ENCODE data around the gene COPS3. TPM values are rescaled to one million over a fixed set of nuclear protein-coding genes. Genes with fewer than 3 reads are reported as not detected.

COPS3 gene
- total and polyA plus RNA-seq, 2 experiments from 2014 or later, result 51.1 to 123 TPM

GRCh38 chr17:17231621-17232302 is 49.3 kb downstream of the COPS3 start:
- peaks cover 11% of the 10 kb centered on the region for H3K36me3 ChIP-seq
- H3K27me3 ChIP-seq, result no peaks in the 10 kb centered on the region
- no peak overlapping the region for H3K27ac ChIP-seq
- peaks cover 11% of the 10 kb centered on the region for H3K4me1 ChIP-seq (ENCODE audit: low read depth)
- no peak overlapping the region for H3K4me3 ChIP-seq
- H3K9me3 ChIP-seq (ENCODE audit: low read depth), result no peaks in the 10 kb centered on the region
- TF ChIP-seq CTCF (IDR thresholded peaks at IDR 0.05; ENCODE audit: low read depth, low read length), result no peak
- DNase-seq (ENCODE audit: low read depth in 1 of 2, low spot score in 1 of 2), result no peak

GRCh38 chr17:17229416-17230384 is 51.3 kb downstream of the COPS3 start:
- Histone ChIP-seq H3K27ac (no peak overlapping the region), H3K4me1 (ENCODE audit: low read depth) (no peaks in the 10 kb centered on the region), H3K27me3 (no peaks in the 10 kb centered on the region), H3K36me3 (peaks cover 26% of the 10 kb centered on the region), H3K9me3 (ENCODE audit: low read depth) (no peaks in the 10 kb centered on the region), H3K4me3 (no peak overlapping the region)
- no peak for DNase-seq (ENCODE audit: low read depth in 1 of 2, low spot score in 1 of 2)
- TF ChIP-seq CTCF (IDR thresholded peaks at IDR 0.05; ENCODE audit: low read depth, low read length), result no peak

- Histone ChIP-seq H3K27ac (no peak overlapping the region), H3K27me3 (no peaks in the 10 kb centered on the region), H3K9me3 (ENCODE audit: low read depth) (no peaks in the 10 kb centered on the region), H3K4me3 (no peak overlapping the region), H3K4me1 (ENCODE audit: low read depth) (no peaks in the 10 kb centered on the region), H3K36me3 (peaks cover 29% of the 10 kb centered on the region)
- DNase-seq (ENCODE audit: low read depth in 1 of 2, low spot score in 1 of 2), result no peak
- TF ChIP-seq CTCF (IDR thresholded peaks at IDR 0.05; ENCODE audit: low read depth, low read length), result no peak
These were observed 52.3 kb downstream of the COPS3 start for GRCh38 chr17:17228521-17229279.

GRCh38 chr17:17227608-17228520 is 53.2 kb downstream of the COPS3 start:
- no peak for TF ChIP-seq CTCF (IDR thresholded peaks at IDR 0.05; ENCODE audit: low read depth, low read length)
- H3K27ac ChIP-seq, result no peak overlapping the region
- DNase-seq (ENCODE audit: low read depth in 1 of 2, low spot score in 1 of 2), result no peak
- H3K4me1 ChIP-seq (ENCODE audit: low read depth), result no peaks in the 10 kb centered on the region
- H3K27me3 ChIP-seq, result no peaks in the 10 kb centered on the region
- peaks cover 29% of the 10 kb centered on the region for H3K36me3 ChIP-seq
- H3K4me3 ChIP-seq, result no peak overlapping the region
- no peaks in the 10 kb centered on the region for H3K9me3 ChIP-seq (ENCODE audit: low read depth)
